Thymus (tissue), 11 donors: ENCODE measurements around the gene ALDH18A1. TPM values are rescaled to one million over a fixed set of nuclear protein-coding genes. Genes with fewer than 3 reads are reported as not detected.

Experiments used
- DNase-seq, 9 donors: peaks; one replicate each; pipeline ENCODE4 v3.0.0-alpha.2; 2013; ENCODE audit warnings: low spot score in 9 of 9, low read depth in 6 of 9, missing footprints in 1 of 9
- H3K27ac ChIP-seq, 2 donors: one replicate each; pipeline ENCODE4 v1.5.1; 2013; ENCODE audit warnings: control low read depth in 1 of 2, low read depth in 1 of 2, low read length in 1 of 2, mild to moderate bottlenecking in 1 of 2, moderate library complexity in 1 of 2
- H3K27me3 ChIP-seq, 2 donors: one replicate each; pipeline ENCODE4 v1.5.1; 2013; ENCODE audit warnings: low read length in 1 of 2; ENCODE audit not compliant: control insufficient read depth in 2 of 2, insufficient read depth in 1 of 2
- H3K36me3 ChIP-seq, 2 donors: one replicate each; pipeline ENCODE4 v1.5.1; 2013; ENCODE audit warnings: low read length in 1 of 2, mild to moderate bottlenecking in 1 of 2, moderate library complexity in 1 of 2; ENCODE audit not compliant: control insufficient read depth in 2 of 2, insufficient read depth in 2 of 2
- H3K4me1 ChIP-seq, 2 donors: one replicate each; pipeline ENCODE4 v1.5.1; 2013; ENCODE audit warnings: low read length in 2 of 2; ENCODE audit not compliant: control insufficient read depth in 2 of 2, insufficient read depth in 2 of 2
- H3K4me3 ChIP-seq, 2 donors: one replicate each; pipeline ENCODE4 v1.5.1; 2013; ENCODE audit warnings: low read length in 2 of 2, control low read depth in 1 of 2, mild to moderate bottlenecking in 1 of 2
- H3K9me3 ChIP-seq, 2 donors: one replicate each; pipeline ENCODE4 v1.5.1; 2013; ENCODE audit warnings: low read length in 1 of 2, mild to moderate bottlenecking in 1 of 2; ENCODE audit not compliant: control insufficient read depth in 2 of 2, insufficient read depth in 1 of 2
- WGBS: extraction: QIAGEN DNeasy Blood & Tissue Kit; methylation state at CpG from one replicate; pipeline ENCODE4 v1.1.7; 2013; 5-methylcytosine and 5-hydroxymethylcytosine counted together
- polyA plus RNA-seq: library from polyadenylated mRNA; stranded (reverse); fragments of 200-250 nt; gene quantifications from one replicate; pipeline ENCODE4 v1.2.3, GENCODE V29; 2013
- total RNA-seq: library from RNA; stranded (reverse); fragments of 120-200 nt; gene quantifications from one replicate; pipeline ENCODE4 v1.2.4, GENCODE V29; 2013
- donor health status: healthy.

ALDH18A1 gene
- total and polyA plus RNA-seq, 2 donors: 16.5 to 36.9 TPM

GRCh38 chr10:95657250-95657649, 739 bp upstream of the ALDH18A1 start:
- no peak overlapping the region for H3K27ac ChIP-seq
- peak overlapping the region in 1 of 2 donors; percentile 63 for H3K4me3 ChIP-seq
- 95% methylated on average over 1 of the region's 1 CpG for WGBS

GRCh38 chr10:95655571-95656290, 780 bp downstream of the ALDH18A1 start:
- WGBS: 20% methylated on average over 23 of the region's 23 CpGs
- H3K27ac ChIP-seq: no peak overlapping the region
- peak overlapping the region; percentile 63 to 79 for H3K4me3 ChIP-seq
- peaks cover 0 to 7% of the 10 kb centered on the region in 2 donors for H3K36me3 ChIP-seq
- DNase-seq: peak in 5 of 9 donors; percentile 6 to 37 (median 14)
- no peaks in the 10 kb centered on the region for H3K9me3 ChIP-seq
- H3K27me3 ChIP-seq: no peaks in the 10 kb centered on the region
- peaks cover 4 to 5% of the 10 kb centered on the region in 2 donors for H3K4me1 ChIP-seq

More at GRCh38 chr10:95657250-95657649, 739 bp upstream of the ALDH18A1 start:
- Histone ChIP-seq H3K4me1 (peaks cover 4 to 5% of the 10 kb centered on the region in 2 donors), H3K36me3 (peaks cover 0 to under 1% of the 10 kb centered on the region in 2 donors), H3K27me3 (no peaks in the 10 kb centered on the region), H3K9me3 (no peaks in the 10 kb centered on the region)
- no peak for DNase-seq

GRCh38 chr10:95653895-95654294, 2.6 kb downstream of the ALDH18A1 start:
- over 99% methylated on average over 5 of the region's 5 CpGs for WGBS
- H3K27ac ChIP-seq: peak overlapping the region in 1 of 2 donors; percentile 26
- DNase-seq: no peak

GRCh38 chr10:95651346-95652060, 5.0 kb downstream of the ALDH18A1 start:
- no peaks in the 10 kb centered on the region for H3K9me3 ChIP-seq
- H3K4me1 ChIP-seq: no peaks in the 10 kb centered on the region
- no peaks in the 10 kb centered on the region for H3K27me3 ChIP-seq
- 97% methylated on average over 1 of the region's 1 CpG for WGBS
- DNase-seq: no peak
- peaks cover 0 to 18% of the 10 kb centered on the region in 2 donors for H3K36me3 ChIP-seq
- H3K4me3 ChIP-seq: no peak overlapping the region
- H3K27ac ChIP-seq: no peak overlapping the region

More at GRCh38 chr10:95653895-95654294, 2.6 kb downstream of the ALDH18A1 start:
- Histone ChIP-seq H3K4me3 (no peak overlapping the region), H3K27me3 (no peaks in the 10 kb centered on the region), H3K9me3 (no peaks in the 10 kb centered on the region), H3K4me1 (peaks cover 4 to 5% of the 10 kb centered on the region in 2 donors), H3K36me3 (peaks cover 0 to 11% of the 10 kb centered on the region in 2 donors)

- H3K36me3 ChIP-seq: peaks cover 0 to 24% of the 10 kb centered on the region in 2 donors
- no peaks in the 10 kb centered on the region for H3K4me1 ChIP-seq
- no peaks in the 10 kb centered on the region for H3K9me3 ChIP-seq
- DNase-seq: no peak
- WGBS: 96% methylated on average over 2 of the region's 2 CpGs
- H3K4me3 ChIP-seq: no peak overlapping the region
- H3K27me3 ChIP-seq: no peaks in the 10 kb centered on the region
- H3K27ac ChIP-seq: no peak overlapping the region
These were observed 6.3 kb downstream of the ALDH18A1 start for GRCh38 chr10:95650232-95650631.

- peaks cover 0 to 24% of the 10 kb centered on the region in 2 donors for H3K36me3 ChIP-seq
- 98% methylated on average over 1 of the region's 1 CpG for WGBS
- no peak for DNase-seq
These were observed 8.4 kb downstream of the ALDH18A1 start for GRCh38 chr10:95648138-95648537.

GRCh38 chr10:95646160-95646559, 10.4 kb downstream of the ALDH18A1 start:
- no peak for DNase-seq
- H3K9me3 ChIP-seq: no peaks in the 10 kb centered on the region
- 100% methylated on average over 1 of the region's 1 CpG for WGBS
- H3K36me3 ChIP-seq: peaks cover 6 to 21% of the 10 kb centered on the region in 2 donors
- no peak overlapping the region for H3K4me3 ChIP-seq
- no peaks in the 10 kb centered on the region for H3K4me1 ChIP-seq
- no peak overlapping the region for H3K27ac ChIP-seq
- H3K27me3 ChIP-seq: no peaks in the 10 kb centered on the region

More at GRCh38 chr10:95648138-95648537, 8.4 kb downstream of the ALDH18A1 start:
- Histone ChIP-seq H3K4me3 (no peak overlapping the region), H3K27ac (no peak overlapping the region), H3K9me3 (no peaks in the 10 kb centered on the region), H3K27me3 (no peaks in the 10 kb centered on the region), H3K4me1 (no peaks in the 10 kb centered on the region)

GRCh38 chr10:95644901-95645300, 11.6 kb downstream of the ALDH18A1 start:
- H3K4me3 ChIP-seq: no peak overlapping the region
- peaks cover 6 to 26% of the 10 kb centered on the region in 2 donors for H3K36me3 ChIP-seq
- H3K9me3 ChIP-seq: no peaks in the 10 kb centered on the region
- no peaks in the 10 kb centered on the region for H3K27me3 ChIP-seq
- no peak overlapping the region for H3K27ac ChIP-seq
- no peaks in the 10 kb centered on the region for H3K4me1 ChIP-seq
- no peak for DNase-seq
- WGBS: 91% methylated on average over 1 of the region's 1 CpG

- Histone ChIP-seq H3K4me1 (no peaks in the 10 kb centered on the region), H3K9me3 (no peaks in the 10 kb centered on the region), H3K4me3 (no peak overlapping the region), H3K27me3 (no peaks in the 10 kb centered on the region), H3K27ac (no peak overlapping the region), H3K36me3 (peaks cover 9 to 33% of the 10 kb centered on the region in 2 donors)
- DNase-seq: no peak
- WGBS: 93% methylated on average over 1 of the region's 1 CpG
These were observed 15.6 kb downstream of the ALDH18A1 start for GRCh38 chr10:95640891-95641315.
